Activated gamma-delta T cell treated with anti-CD3 and anti-CD28 coated beads, Interleukin-2, amount 50 U/mL, for 16 hours (primary cell): ENCODE data around the gene BTAF1.

Experiments
- DNase-seq: peaks from one replicate; pipeline ENCODE4 v3.0.0-alpha.2; 2020; ENCODE audit warnings: low read depth

BTAF1 gene

GRCh38 chr10:91908337-91909116, 15.0 kb upstream of the BTAF1 start:
- peak; percentile 53 for DNase-seq

DNA sequence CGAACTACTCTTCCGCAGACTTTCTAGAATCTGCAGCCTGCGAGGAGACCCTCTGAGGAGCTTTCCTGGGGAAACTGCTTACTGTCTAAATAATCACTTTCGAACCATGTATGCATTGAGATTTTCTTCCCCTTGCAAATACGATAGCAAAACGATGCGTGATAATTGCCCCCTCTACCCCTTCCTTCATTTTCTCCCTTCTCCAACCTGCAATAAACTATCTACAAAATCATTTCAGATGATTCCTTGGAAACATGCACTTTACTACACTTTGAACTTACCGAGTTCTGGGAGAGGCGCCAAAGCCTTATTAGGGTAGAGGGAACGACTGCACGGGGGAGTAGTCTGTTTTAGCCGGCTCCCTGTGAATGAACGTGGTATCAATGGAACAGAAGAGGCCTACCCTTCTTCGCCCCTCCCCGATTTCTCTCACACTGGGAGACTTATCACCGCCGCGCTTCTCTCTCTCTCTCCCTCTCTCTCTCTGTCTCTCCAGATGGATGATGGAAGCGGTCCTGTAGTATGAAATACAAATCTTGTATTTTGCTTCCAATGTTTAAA, 14.4 kb upstream of the BTAF1 start, which contains the start of gene FGFBP3:
Gene FGFBP3 (minus strand): TSS at position 370 of the 561 bp plus-strand sequence. CDS start 517 bp downstream, outside the sequence.
- no peak for DNase-seq

DNA sequence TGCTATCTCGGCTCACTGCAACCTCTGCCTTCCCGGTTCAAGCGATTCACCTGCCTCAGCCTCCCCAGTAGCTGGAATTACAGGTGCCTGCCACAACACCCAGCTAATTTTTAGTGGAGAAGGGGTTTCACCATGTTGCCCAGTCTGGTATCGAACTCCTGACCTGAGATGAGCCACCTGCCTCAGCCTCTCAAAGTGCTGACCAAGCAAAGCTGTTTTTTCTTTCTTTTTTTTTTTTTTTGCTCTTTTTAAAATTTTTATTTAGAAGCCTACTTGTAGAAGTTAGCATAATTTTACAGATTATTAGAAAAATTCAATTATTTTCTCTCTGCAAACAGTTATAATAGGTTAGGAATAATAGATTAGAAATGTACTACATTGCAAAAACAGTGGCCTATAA, 13.1 kb upstream of the BTAF1 start:
- no peak for DNase-seq

DNA sequence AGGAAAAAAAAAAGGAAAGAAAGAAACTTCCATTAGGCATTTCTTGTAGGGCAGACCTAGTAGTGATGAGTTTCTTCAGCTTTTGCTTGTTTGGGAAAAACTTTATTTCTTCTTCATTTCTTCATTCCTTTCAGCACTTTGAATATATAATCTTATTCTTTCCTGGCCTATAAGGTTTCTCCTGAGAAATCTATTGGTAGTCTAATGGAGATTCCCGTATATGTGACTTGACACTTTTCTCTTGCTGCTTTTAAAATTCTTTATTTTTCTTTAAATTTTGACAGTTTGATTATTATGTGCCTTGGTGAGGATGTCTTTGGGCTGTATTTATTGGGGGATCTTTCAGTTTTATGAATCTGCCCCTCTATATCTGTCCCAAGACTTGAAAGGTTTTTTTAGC, 3.9 kb upstream of the BTAF1 start:
- DNase-seq: no peak

GRCh38 chr10:91924212-91925021, 847 bp downstream of the BTAF1 start:
- DNase-seq: no peak

GRCh38 chr10:91925022-91925320, 1.4 kb downstream of the BTAF1 start:
- no peak for DNase-seq

DNA sequence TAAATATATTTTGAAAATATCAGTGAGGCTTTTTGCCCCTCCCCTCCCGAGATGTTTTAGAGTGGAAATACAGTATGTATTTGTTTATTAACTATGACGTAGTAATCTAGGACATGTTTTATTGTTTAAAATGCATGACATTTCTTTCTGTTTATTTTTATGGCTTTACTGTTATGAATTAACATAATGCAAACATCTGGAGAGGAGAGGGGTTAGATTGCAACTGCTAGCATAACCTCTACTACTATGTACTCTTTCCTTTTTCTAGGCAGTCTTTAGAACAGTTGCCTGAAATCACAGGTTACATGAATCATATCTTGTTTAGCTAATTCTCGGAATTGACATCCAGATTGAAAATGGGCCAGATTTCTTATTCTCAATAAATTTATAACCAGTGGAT, 7.4 kb downstream of the BTAF1 start:
- no peak for DNase-seq

DNA sequence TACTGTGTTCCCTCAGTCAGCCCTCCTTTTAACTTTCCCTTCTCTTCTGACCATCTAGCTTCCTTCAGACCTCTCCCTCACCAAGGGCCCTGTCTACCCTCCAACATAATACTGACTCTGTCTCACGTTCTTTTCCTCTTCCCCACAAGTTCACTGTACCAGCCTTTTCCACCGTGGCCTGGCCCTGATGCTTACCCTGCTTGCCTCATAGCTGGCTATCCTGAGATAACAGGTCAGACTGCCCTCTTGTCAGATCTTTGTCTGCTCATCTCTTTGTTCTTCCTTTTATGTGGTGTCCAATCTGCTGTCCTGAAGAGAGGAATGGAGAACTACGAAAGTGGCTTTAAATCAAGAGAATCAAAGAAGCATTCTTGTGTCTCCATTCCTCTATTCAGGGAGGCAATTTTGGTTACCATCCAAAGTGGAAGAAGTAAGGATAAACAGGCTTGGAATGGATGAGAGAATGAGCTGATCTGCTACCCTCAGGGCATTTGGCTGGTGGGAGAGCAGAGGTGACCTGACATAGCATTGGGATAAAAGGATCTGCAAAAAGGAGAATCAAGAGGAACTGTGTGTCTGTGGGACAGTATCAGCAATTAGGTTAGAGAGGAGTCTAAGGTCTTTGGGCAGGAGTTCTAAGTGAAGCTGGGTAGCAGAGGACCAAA, 8.1 kb downstream of the BTAF1 start:
- DNase-seq: no peak

DNA sequence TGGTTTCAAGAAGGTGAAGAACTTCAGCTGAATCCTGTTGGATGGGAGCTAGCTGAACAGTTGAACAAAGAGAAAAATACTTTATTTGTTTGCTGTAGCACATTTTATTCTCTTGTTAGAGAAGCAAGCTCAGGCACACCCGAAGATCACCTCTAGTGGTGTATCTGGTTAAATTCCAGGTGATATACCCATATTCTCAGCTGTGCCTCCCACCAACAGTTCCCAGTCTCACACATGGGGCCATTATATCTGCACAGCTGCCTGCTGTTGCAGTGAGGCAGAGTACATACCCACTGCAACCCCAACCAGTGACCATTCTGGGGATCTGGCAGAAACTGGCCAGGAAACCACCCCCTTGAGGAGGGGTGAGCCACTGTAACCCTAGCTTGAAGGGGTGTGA, 9.2 kb downstream of the BTAF1 start:
- DNase-seq: no peak

DNA sequence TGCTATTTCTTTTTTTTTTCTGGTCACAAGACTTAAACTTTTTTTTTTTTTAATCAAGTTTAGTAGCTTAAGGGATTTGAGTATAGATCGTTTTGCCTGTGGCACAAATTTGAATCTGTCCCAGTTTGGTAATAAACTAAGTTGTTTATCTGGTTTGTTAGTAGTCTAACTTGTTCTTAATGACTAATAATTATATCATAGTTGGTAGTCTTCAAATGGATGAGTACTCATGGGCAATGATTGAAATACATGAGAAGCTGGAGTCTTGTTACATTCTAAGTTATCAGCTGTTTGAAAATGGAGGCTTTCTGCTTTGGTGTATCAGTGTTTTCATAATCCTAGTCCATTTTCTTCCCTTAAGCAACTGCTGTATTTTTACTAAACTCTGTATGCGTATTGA, 12.3 kb downstream of the BTAF1 start:
- no peak for DNase-seq

- no peak for DNase-seq
Observed at GRCh38 chr10:91939653-91940052, 16.1 kb downstream of the BTAF1 start.

DNA sequence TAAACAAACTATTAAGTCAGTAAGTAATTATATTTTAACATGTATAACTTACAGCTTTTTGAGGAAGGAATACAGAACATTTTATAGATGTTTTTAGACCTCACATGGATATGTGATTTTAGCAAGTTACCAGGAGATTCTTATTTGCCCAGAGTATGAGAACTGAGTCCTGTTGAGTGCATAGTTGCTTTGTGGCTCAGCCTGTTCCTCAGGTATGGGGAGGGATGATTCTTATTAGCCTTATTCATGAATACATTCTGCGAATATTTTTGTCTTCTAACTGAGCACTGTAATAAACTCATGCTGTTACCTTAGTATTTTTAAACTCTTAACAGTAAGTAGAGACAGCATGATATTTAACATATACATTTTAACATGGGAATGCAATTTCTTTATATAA, 17.9 kb downstream of the BTAF1 start:
- DNase-seq: no peak

GRCh38 chr10:91944880-91945630, 21.5 kb downstream of the BTAF1 start:
- no peak for DNase-seq

DNA sequence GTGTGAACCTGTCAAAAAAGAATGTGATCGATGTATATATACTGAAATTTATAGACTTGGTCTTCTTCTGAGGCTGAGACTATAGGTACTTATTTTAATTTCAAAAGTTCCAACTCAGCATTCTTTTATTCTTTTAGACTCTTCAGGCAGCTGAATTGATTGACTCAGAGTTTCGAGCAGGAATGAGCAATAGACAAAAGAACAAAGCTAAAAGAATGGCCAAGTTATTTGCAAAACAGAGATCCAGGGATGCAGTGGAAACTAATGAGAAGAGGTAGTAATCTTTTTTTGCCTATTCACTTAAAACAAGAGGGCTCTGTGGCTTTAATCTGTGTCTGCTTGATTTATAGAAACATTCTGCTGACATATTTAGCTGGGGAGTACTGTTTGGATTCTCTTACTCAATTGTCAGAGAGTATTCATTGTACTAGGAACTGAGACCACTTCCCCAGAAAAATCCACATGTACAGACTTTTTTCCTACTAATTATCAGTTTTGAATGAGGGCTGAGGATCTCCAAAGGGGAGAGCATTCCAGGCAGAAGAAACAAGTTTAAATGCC, 30.1 kb downstream of the BTAF1 start:
- no peak for DNase-seq

DNA sequence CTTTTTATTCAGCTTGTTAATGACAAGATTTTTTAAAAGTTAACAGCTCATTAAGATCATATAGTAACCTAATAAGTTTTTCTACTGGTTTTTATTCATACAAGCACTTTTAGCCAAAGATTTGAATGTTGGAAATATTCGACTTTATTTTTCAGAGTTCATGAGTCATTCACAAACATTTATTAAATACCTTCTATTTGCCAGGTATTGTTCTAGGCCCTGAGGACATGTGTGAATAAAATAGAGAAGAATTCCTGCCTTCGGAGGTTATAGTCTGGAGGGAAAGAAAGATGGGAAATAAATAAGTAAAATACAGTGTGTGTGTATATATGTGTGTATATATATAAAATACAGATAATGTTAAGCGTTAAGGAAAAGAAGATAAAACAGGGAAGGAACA, 31.5 kb downstream of the BTAF1 start:
- no peak for DNase-seq

- DNase-seq: no peak
Observed at GRCh38 chr10:91957091-91957490, 33.5 kb downstream of the BTAF1 start.

DNA sequence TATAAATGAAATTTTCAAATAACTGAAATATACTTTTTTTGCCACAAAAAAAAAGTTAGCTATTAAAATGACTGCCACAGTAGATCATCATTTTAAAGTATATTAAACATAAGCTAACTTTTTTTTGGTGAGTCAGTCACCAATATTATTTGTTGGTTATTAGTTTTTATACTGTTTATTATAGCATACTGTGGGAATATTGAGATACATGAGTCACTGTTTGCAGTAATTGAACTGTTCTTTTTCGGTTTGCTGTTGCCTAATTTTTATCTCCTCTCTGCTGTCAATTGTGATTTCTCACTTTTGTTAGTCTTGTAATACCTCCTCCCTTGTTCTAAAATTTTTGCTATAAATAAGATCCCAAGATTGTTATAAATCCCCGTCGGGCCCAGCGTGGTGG, 45.7 kb downstream of the BTAF1 start:
- DNase-seq: no peak

- DNase-seq: no peak
Observed at GRCh38 chr10:91974960-91975359, 51.4 kb downstream of the BTAF1 start.

GRCh38 chr10:91975438-91975837, 51.9 kb downstream of the BTAF1 start:
- no peak for DNase-seq

DNA sequence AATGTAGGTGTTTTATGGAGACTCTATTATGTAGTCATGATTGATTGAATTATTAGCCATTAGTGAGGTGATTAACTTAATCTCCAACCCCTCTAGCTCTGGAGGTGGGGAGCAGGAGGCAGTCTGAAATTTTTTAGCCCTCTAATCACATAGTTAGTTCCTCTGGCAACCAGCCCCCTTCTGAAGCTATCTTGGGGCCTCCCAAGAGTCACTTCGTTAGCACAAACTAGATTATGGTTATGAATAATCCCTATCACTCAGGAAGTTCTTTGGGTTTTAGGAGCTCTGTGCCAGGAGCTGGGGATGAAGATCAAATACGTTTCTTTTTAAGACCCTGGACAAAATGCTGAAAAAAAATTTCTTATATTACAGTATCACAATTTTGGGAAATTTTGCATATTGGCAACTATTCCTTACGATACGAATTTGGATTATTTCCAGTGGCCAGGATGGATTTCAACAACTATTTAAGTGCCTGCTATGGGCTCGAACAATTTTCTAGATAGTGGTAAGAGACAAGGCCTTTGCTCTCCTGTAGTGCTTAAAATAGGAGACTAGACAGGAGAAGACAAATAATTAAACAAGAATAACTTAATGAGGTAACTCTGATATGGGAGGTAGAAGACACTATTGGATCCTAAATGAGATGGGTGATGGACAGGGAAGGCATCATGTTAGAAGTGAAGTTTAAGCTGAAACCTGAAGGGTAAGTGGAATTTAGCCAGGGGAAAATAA, 52.9 kb downstream of the BTAF1 start:
- DNase-seq: no peak

- DNase-seq: no peak
Observed at GRCh38 chr10:91977491-91977890, 53.9 kb downstream of the BTAF1 start.
